GM23338 (cell line): ENCODE data around the gene ANKRD23. TPM values are rescaled to one million over a fixed set of nuclear protein-coding genes. Genes with fewer than 3 reads are reported as not detected.

Experiments
- ATAC-seq: fragments of 200-7000 bp; cut with Tn5 transposase; 3 replicates; pipeline ENCODE4 v1.9.1; 2020
- DNase-seq: peaks from one replicate; pipeline ENCODE4 v3.0.0-alpha.2; 2015; ENCODE audit warnings: low spot score
- H2AFZ ChIP-seq: fragments of 200-600 bp; sonication (generic); 2 replicates; pipeline ENCODE4 v1.8.0; 2016; ENCODE audit warnings: antibody characterized with exemption, mild to moderate bottlenecking, moderate library complexity
- H3F3A ChIP-seq: fragments of 200-600 bp; sonication (generic); replicated peaks from 2 replicates; pipeline ENCODE4 v1.8.0; 2017; ENCODE audit warnings: antibody characterized with exemption, mixed run types, low read depth
- H3K27ac ChIP-seq: fragments of 200-600 bp; sonication (generic); 2 replicates; pipeline ENCODE4 v1.6.1; 2016; ENCODE audit warnings: low read depth
- H3K27me3 ChIP-seq: fragments of 200-600 bp; sonication (generic); 2 replicates; pipeline ENCODE4 v1.8.0; 2016; ENCODE audit warnings: mild to moderate bottlenecking, mixed run types, moderate library complexity; ENCODE audit not compliant: insufficient read depth
- H3K36me3 ChIP-seq: fragments of 200-600 bp; sonication (generic); 2 replicates; pipeline ENCODE4 v1.8.0; 2016; ENCODE audit warnings: mild to moderate bottlenecking; ENCODE audit not compliant: insufficient read depth
- H3K4me1 ChIP-seq: fragments of 200-600 bp; sonication (generic); 2 replicates; pipeline ENCODE4 v1.8.0; 2016; ENCODE audit warnings: mild to moderate bottlenecking, moderate library complexity; ENCODE audit not compliant: insufficient read depth
- H3K4me2 ChIP-seq: fragments of 200-600 bp; sonication (generic); 2 replicates; pipeline ENCODE4 v1.7.1; 2017; ENCODE audit warnings: mixed run types
- H3K4me3 ChIP-seq: fragments of 200-600 bp; sonication (generic); 2 replicates; pipeline ENCODE4 v1.6.1; 2016; ENCODE audit warnings: mixed run types
- H3K79me2 ChIP-seq: fragments of 200-600 bp; sonication (generic); replicated peaks from 2 replicates; pipeline ENCODE4 v1.8.0; 2017; ENCODE audit warnings: mild to moderate bottlenecking; ENCODE audit not compliant: insufficient read depth
- H3K9me2 ChIP-seq: fragments of 200-600 bp; sonication (generic); 2 replicates; pipeline ENCODE4 v1.8.0; 2017; ENCODE audit not compliant: insufficient read depth
- H4K20me1 ChIP-seq: fragments of 200-600 bp; sonication (generic); replicated peaks from 2 replicates; pipeline ENCODE4 v1.8.0; 2017; ENCODE audit warnings: mild to moderate bottlenecking; ENCODE audit not compliant: insufficient read depth
- H3K27ac Mint-ChIP-seq: 2 replicates; pipeline ENCODE4 v1.8.0; 2020; ENCODE audit warnings: inconsistent platforms, mild to moderate bottlenecking, moderate library complexity, mixed read lengths
- H3K27me3 Mint-ChIP-seq: 3 replicates; pipeline ENCODE4 v1.8.0; 2022; ENCODE audit warnings: low read depth, mild to moderate bottlenecking, moderate library complexity, mixed read lengths, inconsistent platforms; ENCODE audit not compliant: insufficient read depth, poor library complexity
- H3K36me3 Mint-ChIP-seq: 3 replicates; pipeline ENCODE4 v1.8.0; 2021; ENCODE audit warnings: low read depth, mild to moderate bottlenecking, inconsistent platforms, moderate library complexity, mixed read lengths
- H3K4me1 Mint-ChIP-seq: 3 replicates; pipeline ENCODE4 v1.8.0; 2020; ENCODE audit warnings: mild to moderate bottlenecking, inconsistent platforms, mixed read lengths
- H3K4me3 Mint-ChIP-seq: 3 replicates; pipeline ENCODE4 v1.8.0; 2021; ENCODE audit warnings: moderate library complexity, mild to moderate bottlenecking, inconsistent platforms, mixed read lengths
- H3K9me3 Mint-ChIP-seq: 3 replicates; pipeline ENCODE4 v1.8.0; 2020; ENCODE audit warnings: moderate library complexity, mild to moderate bottlenecking, inconsistent platforms, mixed read lengths
- CREB1 ChIP-seq: fragments of 250-450 bp; sonication (Bioruptor Pico); IDR thresholded peaks from 2 replicates; pipeline ENCODE4 v1.5.0; 2020; ENCODE audit warnings: low read depth, mild to moderate bottlenecking, moderate library complexity
- CTCF ChIP-seq, 2 experiments: fragments of 200-600 bp in 1 of 2; sonication (generic) in 1 of 2; conservative IDR thresholded peaks; 2 replicates each; pipeline versions ENCODE4 v1.5.1 to v1.6.1; 2016 to 2017; ENCODE audit warnings: antibody characterized with exemption in 2 of 2, low read depth in 2 of 2, mild to moderate bottlenecking in 2 of 2, moderate library complexity in 1 of 2
- ETS1 ChIP-seq: IDR thresholded peaks from 2 replicates; pipeline ENCODE4 v1.6.1; 2016; ENCODE audit warnings: antibody characterized with exemption
- EZH2 ChIP-seq: fragments of 200-600 bp; sonication (generic); IDR thresholded peaks from one replicate; pipeline ENCODE4 v1.8.0; 2017; ENCODE audit warnings: antibody characterized with exemption, mild to moderate bottlenecking, low read depth; ENCODE audit not compliant: unreplicated experiment
- EZH2phosphoT487 ChIP-seq: fragments of 200-600 bp; sonication (generic); IDR thresholded peaks from one replicate; pipeline ENCODE4 v1.8.1; 2018; ENCODE audit warnings: antibody characterized with exemption; ENCODE audit not compliant: unreplicated experiment
- JUNB ChIP-seq: IDR thresholded peaks from one replicate; pipeline ENCODE4 v1.6.1; 2016; ENCODE audit warnings: antibody characterized with exemption; ENCODE audit not compliant: unreplicated experiment
- NANOG ChIP-seq: IDR thresholded peaks from 2 replicates; pipeline ENCODE4 v1.6.1; 2016; ENCODE audit warnings: antibody characterized with exemption, borderline replicate concordance
- POLR2AphosphoS5 ChIP-seq: IDR thresholded peaks from 2 replicates; pipeline ENCODE4 v1.6.1; 2016; ENCODE audit warnings: antibody characterized with exemption, low read depth
- REST ChIP-seq: IDR thresholded peaks from one replicate; pipeline ENCODE4 v1.6.1; 2018; ENCODE audit warnings: antibody characterized with exemption; ENCODE audit not compliant: unreplicated experiment
- STAT1 ChIP-seq: IDR thresholded peaks from one replicate; pipeline ENCODE4 v1.6.1; 2016; ENCODE audit warnings: antibody characterized with exemption; ENCODE audit not compliant: unreplicated experiment
- ZNF114 ChIP-seq: fragments of 250-450 bp; sonication (Bioruptor Pico); IDR thresholded peaks from 2 replicates; pipeline ENCODE4 v1.5.0; 2020; ENCODE audit warnings: mild to moderate bottlenecking, moderate library complexity
- ZNF462 ChIP-seq: fragments of 250-450 bp; sonication (Bioruptor Pico); IDR thresholded peaks from 2 replicates; pipeline ENCODE4 v1.5.0; 2020; ENCODE audit warnings: mild to moderate bottlenecking, moderate library complexity
- polyA plus RNA-seq: library from polyadenylated mRNA; unstranded; fragments of >200 nt; fragmentation: Nextera tagmentation; extraction: Ambion mirVana; gene quantifications from 2 replicates; pipeline ENCODE4 v1.2.1, GENCODE V29; 2016
- total RNA-seq: library from RNA; depleted of rRNA; stranded (reverse); fragments of >200 nt; shearing (Covaris generic); gene quantifications from 2 replicates; pipeline ENCODE4 v1.2.3, GENCODE V29; 2014

ANKRD23 gene
- total and polyA plus RNA-seq, 2 experiments from 2014 or later = 4.0 to 5.0 TPM

- TF ChIP-seq ZNF462 = no peak
- no peak for TF ChIP-seq EZH2
- TF ChIP-seq NANOG = no peak
- no peak for TF ChIP-seq STAT1
- TF ChIP-seq JUNB = no peak
- TF ChIP-seq ETS1 = no peak
These were observed 13.2 kb upstream of the ANKRD23 start (continued) for GRCh38 chr2:96856776-96857666.

- no peaks in the 10 kb centered on the region; the same call in 1 of the 2 replicates for H3K36me3 ChIP-seq
- no peak overlapping the region for H3K4me3 ChIP-seq
- peaks cover 10% of the 10 kb centered on the region for H3K4me1 ChIP-seq
- no peak overlapping the region for H3K27ac ChIP-seq
- Mint-ChIP-seq H3K36me3 (peaks cover 34% of the 10 kb centered on the region), H3K4me3 (no peak overlapping the region), H3K27ac (no peak overlapping the region), H3K4me1 (peaks cover 9% of the 10 kb centered on the region), H3K9me3 (no peaks in the 10 kb centered on the region), H3K27me3 (peaks cover 6% of the 10 kb centered on the region)
- no peak overlapping the region for H2AFZ ChIP-seq
- no peaks in the 10 kb centered on the region for H3K9me2 ChIP-seq
- peaks cover 6% of the 10 kb centered on the region for H4K20me1 ChIP-seq
- peaks cover 38% of the 10 kb centered on the region for H3K79me2 ChIP-seq
- no peaks in the 10 kb centered on the region for H3F3A ChIP-seq
- DNase-seq = no peak
- H3K27me3 ChIP-seq = no peaks in the 10 kb centered on the region
- no peak overlapping the region for H3K4me2 ChIP-seq
- ATAC-seq = no peak
- TF ChIP-seq REST = no peak
- no peak for TF ChIP-seq CREB1
- TF ChIP-seq POLR2AphosphoS5 = no peak
- no peak for TF ChIP-seq EZH2
- TF ChIP-seq ZNF114 (CRISPR knock-in tag) = no peak
- no peak for TF ChIP-seq CTCF (conservative IDR thresholded peaks at IDR 0.05; ENCODE audit: low read depth in 2 of 2)
- no peak for TF ChIP-seq EZH2phosphoT487
- no peak for TF ChIP-seq NANOG
These were observed 9.5 kb upstream of the ANKRD23 start for GRCh38 chr2:96853321-96853720.
